GM23338 (cell line): ENCODE measurements around the gene PRM1. TPM values are rescaled to one million over a fixed set of nuclear protein-coding genes. Genes with fewer than 3 reads are reported as not detected.

Experiments
- ATAC-seq: fragments of 200-7000 bp; cut with Tn5 transposase; 3 replicates; pipeline ENCODE4 v1.9.1; 2020
- DNase-seq: peaks from one replicate; pipeline ENCODE4 v3.0.0-alpha.2; 2015; ENCODE audit warnings: low spot score
- H2AFZ ChIP-seq: fragments of 200-600 bp; sonication (generic); 2 replicates; pipeline ENCODE4 v1.8.0; 2016; ENCODE audit warnings: antibody characterized with exemption, mild to moderate bottlenecking, moderate library complexity
- H3F3A ChIP-seq: fragments of 200-600 bp; sonication (generic); replicated peaks from 2 replicates; pipeline ENCODE4 v1.8.0; 2017; ENCODE audit warnings: antibody characterized with exemption, mixed run types, low read depth
- H3K27ac ChIP-seq: fragments of 200-600 bp; sonication (generic); 2 replicates; pipeline ENCODE4 v1.6.1; 2016; ENCODE audit warnings: low read depth
- H3K27me3 ChIP-seq: fragments of 200-600 bp; sonication (generic); 2 replicates; pipeline ENCODE4 v1.8.0; 2016; ENCODE audit warnings: mild to moderate bottlenecking, mixed run types, moderate library complexity; ENCODE audit not compliant: insufficient read depth
- H3K36me3 ChIP-seq: fragments of 200-600 bp; sonication (generic); 2 replicates; pipeline ENCODE4 v1.8.0; 2016; ENCODE audit warnings: mild to moderate bottlenecking; ENCODE audit not compliant: insufficient read depth
- H3K4me1 ChIP-seq: fragments of 200-600 bp; sonication (generic); 2 replicates; pipeline ENCODE4 v1.8.0; 2016; ENCODE audit warnings: mild to moderate bottlenecking, moderate library complexity; ENCODE audit not compliant: insufficient read depth
- H3K4me2 ChIP-seq: fragments of 200-600 bp; sonication (generic); 2 replicates; pipeline ENCODE4 v1.7.1; 2017; ENCODE audit warnings: mixed run types
- H3K4me3 ChIP-seq: fragments of 200-600 bp; sonication (generic); 2 replicates; pipeline ENCODE4 v1.6.1; 2016; ENCODE audit warnings: mixed run types
- H3K79me2 ChIP-seq: fragments of 200-600 bp; sonication (generic); replicated peaks from 2 replicates; pipeline ENCODE4 v1.8.0; 2017; ENCODE audit warnings: mild to moderate bottlenecking; ENCODE audit not compliant: insufficient read depth
- H3K9me2 ChIP-seq: fragments of 200-600 bp; sonication (generic); 2 replicates; pipeline ENCODE4 v1.8.0; 2017; ENCODE audit not compliant: insufficient read depth
- H4K20me1 ChIP-seq: fragments of 200-600 bp; sonication (generic); replicated peaks from 2 replicates; pipeline ENCODE4 v1.8.0; 2017; ENCODE audit warnings: mild to moderate bottlenecking; ENCODE audit not compliant: insufficient read depth
- H3K27ac Mint-ChIP-seq: 2 replicates; pipeline ENCODE4 v1.8.0; 2020; ENCODE audit warnings: inconsistent platforms, mild to moderate bottlenecking, moderate library complexity, mixed read lengths
- H3K27me3 Mint-ChIP-seq: 3 replicates; pipeline ENCODE4 v1.8.0; 2022; ENCODE audit warnings: low read depth, mild to moderate bottlenecking, moderate library complexity, mixed read lengths, inconsistent platforms; ENCODE audit not compliant: insufficient read depth, poor library complexity
- H3K36me3 Mint-ChIP-seq: 3 replicates; pipeline ENCODE4 v1.8.0; 2021; ENCODE audit warnings: low read depth, mild to moderate bottlenecking, inconsistent platforms, moderate library complexity, mixed read lengths
- H3K4me1 Mint-ChIP-seq: 3 replicates; pipeline ENCODE4 v1.8.0; 2020; ENCODE audit warnings: mild to moderate bottlenecking, inconsistent platforms, mixed read lengths
- H3K4me3 Mint-ChIP-seq: 3 replicates; pipeline ENCODE4 v1.8.0; 2021; ENCODE audit warnings: moderate library complexity, mild to moderate bottlenecking, inconsistent platforms, mixed read lengths
- H3K9me3 Mint-ChIP-seq: 3 replicates; pipeline ENCODE4 v1.8.0; 2020; ENCODE audit warnings: moderate library complexity, mild to moderate bottlenecking, inconsistent platforms, mixed read lengths
- CREB1 ChIP-seq: fragments of 250-450 bp; sonication (Bioruptor Pico); IDR thresholded peaks from 2 replicates; pipeline ENCODE4 v1.5.0; 2020; ENCODE audit warnings: low read depth, mild to moderate bottlenecking, moderate library complexity
- EZH2phosphoT487 ChIP-seq: fragments of 200-600 bp; sonication (generic); IDR thresholded peaks from one replicate; pipeline ENCODE4 v1.8.1; 2018; ENCODE audit warnings: antibody characterized with exemption; ENCODE audit not compliant: unreplicated experiment
- JUNB ChIP-seq: IDR thresholded peaks from one replicate; pipeline ENCODE4 v1.6.1; 2016; ENCODE audit warnings: antibody characterized with exemption; ENCODE audit not compliant: unreplicated experiment
- NANOG ChIP-seq: IDR thresholded peaks from 2 replicates; pipeline ENCODE4 v1.6.1; 2016; ENCODE audit warnings: antibody characterized with exemption, borderline replicate concordance
- POLR2AphosphoS5 ChIP-seq: IDR thresholded peaks from 2 replicates; pipeline ENCODE4 v1.6.1; 2016; ENCODE audit warnings: antibody characterized with exemption, low read depth
- ZNF114 ChIP-seq: fragments of 250-450 bp; sonication (Bioruptor Pico); IDR thresholded peaks from 2 replicates; pipeline ENCODE4 v1.5.0; 2020; ENCODE audit warnings: mild to moderate bottlenecking, moderate library complexity
- ZNF331 ChIP-seq: fragments of 250-450 bp; sonication (Bioruptor Pico); IDR thresholded peaks from 2 replicates; pipeline ENCODE4 v1.5.0; 2020; ENCODE audit warnings: low read depth, mild to moderate bottlenecking, moderate library complexity
- polyA plus RNA-seq: library from polyadenylated mRNA; unstranded; fragments of >200 nt; fragmentation: Nextera tagmentation; extraction: Ambion mirVana; gene quantifications from 2 replicates; pipeline ENCODE4 v1.2.1, GENCODE V29; 2016
- total RNA-seq: library from RNA; depleted of rRNA; stranded (reverse); fragments of >200 nt; shearing (Covaris generic); gene quantifications from 2 replicates; pipeline ENCODE4 v1.2.3, GENCODE V29; 2014
- TF ChIP-seq, protein P1 (sequence below): IDR thresholded peaks from one replicate; pipeline ENCODE4 v1.6.1; 2018; ENCODE audit warnings: antibody characterized with exemption; ENCODE audit not compliant: unreplicated experiment
- TF ChIP-seq, protein P2 (sequence below): fragments of 250-450 bp; sonication (Bioruptor Pico); IDR thresholded peaks from 2 replicates; pipeline ENCODE4 v1.5.0; 2020; ENCODE audit warnings: mild to moderate bottlenecking, moderate library complexity

PRM1 gene
- total and polyA plus RNA-seq, 2 experiments from 2014 or later: 1.2 TPM; not detected in 1

DNA sequence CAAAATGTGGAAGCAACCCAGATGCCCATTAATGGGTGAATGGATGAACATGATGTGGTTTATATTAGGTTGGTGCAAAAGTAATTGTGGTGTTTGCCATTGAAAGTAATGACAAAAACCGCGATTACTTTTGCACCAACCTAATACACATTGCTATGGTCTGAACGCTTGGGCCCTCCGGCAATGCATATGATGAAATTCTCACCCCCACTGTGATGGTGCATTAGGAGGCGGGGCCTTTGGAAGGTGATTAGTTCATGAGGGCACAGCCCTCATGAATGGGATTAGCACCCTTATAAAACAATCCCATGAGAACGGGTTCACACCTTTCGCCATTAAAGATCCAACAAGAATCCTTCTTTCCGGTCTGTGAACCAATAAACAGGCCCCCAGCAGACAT lies 25.3 kb upstream of the PRM1 start (continued):
- no peak for TF ChIP-seq CREB1 (CRISPR knock-in tag)
- TF ChIP-seq, protein P1, sequence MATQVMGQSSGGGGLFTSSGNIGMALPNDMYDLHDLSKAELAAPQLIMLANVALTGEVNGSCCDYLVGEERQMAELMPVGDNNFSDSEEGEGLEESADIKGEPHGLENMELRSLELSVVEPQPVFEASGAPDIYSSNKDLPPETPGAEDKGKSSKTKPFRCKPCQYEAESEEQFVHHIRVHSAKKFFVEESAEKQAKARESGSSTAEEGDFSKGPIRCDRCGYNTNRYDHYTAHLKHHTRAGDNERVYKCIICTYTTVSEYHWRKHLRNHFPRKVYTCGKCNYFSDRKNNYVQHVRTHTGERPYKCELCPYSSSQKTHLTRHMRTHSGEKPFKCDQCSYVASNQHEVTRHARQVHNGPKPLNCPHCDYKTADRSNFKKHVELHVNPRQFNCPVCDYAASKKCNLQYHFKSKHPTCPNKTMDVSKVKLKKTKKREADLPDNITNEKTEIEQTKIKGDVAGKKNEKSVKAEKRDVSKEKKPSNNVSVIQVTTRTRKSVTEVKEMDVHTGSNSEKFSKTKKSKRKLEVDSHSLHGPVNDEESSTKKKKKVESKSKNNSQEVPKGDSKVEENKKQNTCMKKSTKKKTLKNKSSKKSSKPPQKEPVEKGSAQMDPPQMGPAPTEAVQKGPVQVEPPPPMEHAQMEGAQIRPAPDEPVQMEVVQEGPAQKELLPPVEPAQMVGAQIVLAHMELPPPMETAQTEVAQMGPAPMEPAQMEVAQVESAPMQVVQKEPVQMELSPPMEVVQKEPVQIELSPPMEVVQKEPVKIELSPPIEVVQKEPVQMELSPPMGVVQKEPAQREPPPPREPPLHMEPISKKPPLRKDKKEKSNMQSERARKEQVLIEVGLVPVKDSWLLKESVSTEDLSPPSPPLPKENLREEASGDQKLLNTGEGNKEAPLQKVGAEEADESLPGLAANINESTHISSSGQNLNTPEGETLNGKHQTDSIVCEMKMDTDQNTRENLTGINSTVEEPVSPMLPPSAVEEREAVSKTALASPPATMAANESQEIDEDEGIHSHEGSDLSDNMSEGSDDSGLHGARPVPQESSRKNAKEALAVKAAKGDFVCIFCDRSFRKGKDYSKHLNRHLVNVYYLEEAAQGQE: no peak
- TF ChIP-seq ZNF114 (CRISPR knock-in tag): no peak
- no peak for TF ChIP-seq ZNF331

DNA sequence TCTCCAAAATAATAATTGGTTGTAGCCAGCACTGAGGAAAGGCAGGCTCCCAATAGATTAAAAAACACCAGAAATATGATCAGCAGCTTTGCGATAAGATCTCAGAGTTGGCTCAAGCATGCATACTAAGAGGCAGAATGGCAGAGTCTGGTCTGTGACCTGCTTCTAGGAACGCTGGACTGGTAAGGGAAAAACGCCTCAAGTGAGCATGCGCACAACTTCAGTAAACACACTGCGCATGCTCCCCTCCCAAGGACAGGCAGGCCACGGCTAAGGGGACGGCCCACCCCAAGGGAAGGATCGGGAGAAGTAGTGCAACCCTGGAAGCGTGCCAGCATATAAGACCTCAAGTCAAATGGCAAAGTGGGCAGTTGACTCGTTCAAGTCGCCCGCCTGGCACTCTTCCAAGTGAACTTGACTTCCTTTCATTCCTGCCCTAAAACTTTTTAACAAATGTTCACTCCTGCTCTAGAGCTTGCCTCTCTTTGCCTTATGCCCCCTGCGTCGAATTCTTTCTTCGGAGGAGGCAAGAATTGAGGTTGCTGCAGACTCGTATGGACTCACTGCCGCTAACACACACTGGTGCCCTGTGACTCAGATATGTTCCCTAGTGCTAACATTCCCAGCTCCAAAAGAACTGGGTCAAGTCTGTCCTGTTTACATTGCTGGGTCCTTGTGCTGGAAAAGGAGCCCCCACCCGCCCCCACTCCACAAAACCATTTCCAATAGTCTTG lies 22.4 kb upstream of the PRM1 start:
- no peaks in the 10 kb centered on the region for H4K20me1 ChIP-seq
- no peak overlapping the region for H3K4me2 ChIP-seq
- peaks cover 4% of the 10 kb centered on the region; the same call in 2 of the 3 replicates for H3K4me1 Mint-ChIP-seq
- peaks cover 7% of the 10 kb centered on the region; the same call in 1 of the 2 replicates for H3K4me1 ChIP-seq
- no peaks in the 10 kb centered on the region for H3K79me2 ChIP-seq
- H3K36me3 ChIP-seq: no peaks in the 10 kb centered on the region
- ATAC-seq (no peak), DNase-seq (no peak)
- 0 out of 2 replicates have a peak, but pooled peaks cover 2% of the 10 kb centered on the region for H3F3A ChIP-seq
- H2AFZ ChIP-seq: peak overlapping the region; percentile 72
- 0 out of 3 replicates have a peak, but pooled peaks cover 2% of the 10 kb centered on the region for H3K9me3 Mint-ChIP-seq
- no peaks in the 10 kb centered on the region for H3K27me3 Mint-ChIP-seq
- no peak overlapping the region for H3K4me3 ChIP-seq
- no peak overlapping the region for H3K27ac ChIP-seq
- no peaks in the 10 kb centered on the region; the same call in 2 of the 3 replicates for H3K36me3 Mint-ChIP-seq
- no peak overlapping the region for H3K4me3 Mint-ChIP-seq
- H3K27me3 ChIP-seq: no peaks in the 10 kb centered on the region
- no peak overlapping the region for H3K27ac Mint-ChIP-seq
- no peaks in the 10 kb centered on the region for H3K9me2 ChIP-seq
- TF ChIP-seq EZH2phosphoT487 (no peak), CREB1 (CRISPR knock-in tag) (no peak), ZNF331 (no peak), NANOG (no peak), JUNB (no peak), POLR2AphosphoS5 (no peak)
- TF ChIP-seq, protein P1: no peak
- TF ChIP-seq, protein P2, sequence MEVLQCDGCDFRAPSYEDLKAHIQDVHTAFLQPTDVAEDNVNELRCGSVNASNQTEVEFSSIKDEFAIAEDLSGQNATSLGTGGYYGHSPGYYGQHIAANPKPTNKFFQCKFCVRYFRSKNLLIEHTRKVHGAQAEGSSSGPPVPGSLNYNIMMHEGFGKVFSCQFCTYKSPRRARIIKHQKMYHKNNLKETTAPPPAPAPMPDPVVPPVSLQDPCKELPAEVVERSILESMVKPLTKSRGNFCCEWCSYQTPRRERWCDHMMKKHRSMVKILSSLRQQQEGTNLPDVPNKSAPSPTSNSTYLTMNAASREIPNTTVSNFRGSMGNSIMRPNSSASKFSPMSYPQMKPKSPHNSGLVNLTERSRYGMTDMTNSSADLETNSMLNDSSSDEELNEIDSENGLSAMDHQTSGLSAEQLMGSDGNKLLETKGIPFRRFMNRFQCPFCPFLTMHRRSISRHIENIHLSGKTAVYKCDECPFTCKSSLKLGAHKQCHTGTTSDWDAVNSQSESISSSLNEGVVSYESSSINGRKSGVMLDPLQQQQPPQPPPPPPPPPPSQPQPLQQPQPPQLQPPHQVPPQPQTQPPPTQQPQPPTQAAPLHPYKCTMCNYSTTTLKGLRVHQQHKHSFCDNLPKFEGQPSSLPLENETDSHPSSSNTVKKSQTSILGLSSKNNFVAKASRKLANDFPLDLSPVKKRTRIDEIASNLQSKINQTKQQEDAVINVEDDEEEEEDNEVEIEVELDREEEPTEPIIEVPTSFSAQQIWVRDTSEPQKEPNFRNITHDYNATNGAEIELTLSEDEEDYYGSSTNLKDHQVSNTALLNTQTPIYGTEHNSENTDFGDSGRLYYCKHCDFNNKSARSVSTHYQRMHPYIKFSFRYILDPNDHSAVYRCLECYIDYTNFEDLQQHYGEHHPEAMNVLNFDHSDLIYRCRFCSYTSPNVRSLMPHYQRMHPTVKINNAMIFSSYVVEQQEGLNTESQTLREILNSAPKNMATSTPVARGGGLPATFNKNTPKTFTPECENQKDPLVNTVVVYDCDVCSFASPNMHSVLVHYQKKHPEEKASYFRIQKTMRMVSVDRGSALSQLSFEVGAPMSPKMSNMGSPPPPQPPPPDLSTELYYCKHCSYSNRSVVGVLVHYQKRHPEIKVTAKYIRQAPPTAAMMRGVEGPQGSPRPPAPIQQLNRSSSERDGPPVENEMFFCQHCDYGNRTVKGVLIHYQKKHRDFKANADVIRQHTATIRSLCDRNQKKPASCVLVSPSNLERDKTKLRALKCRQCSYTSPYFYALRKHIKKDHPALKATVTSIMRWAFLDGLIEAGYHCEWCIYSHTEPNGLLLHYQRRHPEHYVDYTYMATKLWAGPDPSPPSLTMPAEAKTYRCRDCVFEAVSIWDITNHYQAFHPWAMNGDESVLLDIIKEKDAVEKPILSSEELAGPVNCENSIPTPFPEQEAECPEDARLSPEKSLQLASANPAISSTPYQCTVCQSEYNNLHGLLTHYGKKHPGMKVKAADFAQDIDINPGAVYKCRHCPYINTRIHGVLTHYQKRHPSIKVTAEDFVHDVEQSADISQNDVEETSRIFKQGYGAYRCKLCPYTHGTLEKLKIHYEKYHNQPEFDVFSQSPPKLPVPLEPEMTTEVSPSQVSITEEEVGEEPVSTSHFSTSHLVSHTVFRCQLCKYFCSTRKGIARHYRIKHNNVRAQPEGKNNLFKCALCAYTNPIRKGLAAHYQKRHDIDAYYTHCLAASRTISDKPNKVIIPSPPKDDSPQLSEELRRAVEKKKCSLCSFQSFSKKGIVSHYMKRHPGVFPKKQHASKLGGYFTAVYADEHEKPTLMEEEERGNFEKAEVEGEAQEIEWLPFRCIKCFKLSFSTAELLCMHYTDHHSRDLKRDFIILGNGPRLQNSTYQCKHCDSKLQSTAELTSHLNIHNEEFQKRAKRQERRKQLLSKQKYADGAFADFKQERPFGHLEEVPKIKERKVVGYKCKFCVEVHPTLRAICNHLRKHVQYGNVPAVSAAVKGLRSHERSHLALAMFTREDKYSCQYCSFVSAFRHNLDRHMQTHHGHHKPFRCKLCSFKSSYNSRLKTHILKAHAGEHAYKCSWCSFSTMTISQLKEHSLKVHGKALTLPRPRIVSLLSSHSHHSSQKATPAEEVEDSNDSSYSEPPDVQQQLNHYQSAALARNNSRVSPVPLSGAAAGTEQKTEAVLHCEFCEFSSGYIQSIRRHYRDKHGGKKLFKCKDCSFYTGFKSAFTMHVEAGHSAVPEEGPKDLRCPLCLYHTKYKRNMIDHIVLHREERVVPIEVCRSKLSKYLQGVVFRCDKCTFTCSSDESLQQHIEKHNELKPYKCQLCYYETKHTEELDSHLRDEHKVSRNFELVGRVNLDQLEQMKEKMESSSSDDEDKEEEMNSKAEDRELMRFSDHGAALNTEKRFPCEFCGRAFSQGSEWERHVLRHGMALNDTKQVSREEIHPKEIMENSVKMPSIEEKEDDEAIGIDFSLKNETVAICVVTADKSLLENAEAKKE: no peak
